GM18858 (cell line): Measurements from ENCODE around the gene UTP4.
"Not testable (repeated sequence)": the region's sequence is repeated elsewhere in the genome, so short reads cannot be mapped to it uniquely, and the experiment has no call there.

Source experiments
- ATAC-seq: cut with Tn5 transposase; IDR thresholded peaks from one replicate; pipeline ENCODE4 v1.9.1; 2021; ENCODE audit not compliant: unreplicated experiment

Gene UTP4

DNA sequence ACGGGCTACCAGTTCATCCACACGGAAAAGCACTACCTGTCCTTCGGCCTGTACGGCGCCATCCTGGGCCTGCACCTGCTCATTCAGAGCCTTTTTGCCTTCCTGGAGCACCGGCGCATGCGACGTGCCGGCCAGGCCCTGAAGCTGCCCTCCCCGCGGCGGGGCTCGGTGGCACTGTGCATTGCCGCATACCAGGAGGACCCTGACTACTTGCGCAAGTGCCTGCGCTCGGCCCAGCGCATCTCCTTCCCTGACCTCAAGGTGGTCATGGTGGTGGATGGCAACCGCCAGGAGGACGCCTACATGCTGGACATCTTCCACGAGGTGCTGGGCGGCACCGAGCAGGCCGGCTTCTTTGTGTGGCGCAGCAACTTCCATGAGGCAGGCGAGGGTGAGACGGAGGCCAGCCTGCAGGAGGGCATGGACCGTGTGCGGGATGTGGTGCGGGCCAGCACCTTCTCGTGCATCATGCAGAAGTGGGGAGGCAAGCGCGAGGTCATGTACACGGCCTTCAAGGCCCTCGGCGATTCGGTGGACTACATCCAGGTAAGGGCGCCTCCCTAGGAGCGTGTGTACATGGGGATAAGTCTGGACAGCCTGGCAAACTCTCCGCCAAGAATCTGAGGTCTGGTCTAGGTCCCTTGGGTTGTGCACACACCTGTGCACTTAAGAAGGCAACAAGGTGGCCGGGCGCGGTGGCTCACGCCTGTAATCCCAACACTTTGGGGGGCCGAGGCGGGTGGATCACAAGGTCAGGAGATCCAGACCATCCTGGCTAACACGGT lies 22.8 kb upstream of the UTP4 start:
- ATAC-seq = no peak

DNA sequence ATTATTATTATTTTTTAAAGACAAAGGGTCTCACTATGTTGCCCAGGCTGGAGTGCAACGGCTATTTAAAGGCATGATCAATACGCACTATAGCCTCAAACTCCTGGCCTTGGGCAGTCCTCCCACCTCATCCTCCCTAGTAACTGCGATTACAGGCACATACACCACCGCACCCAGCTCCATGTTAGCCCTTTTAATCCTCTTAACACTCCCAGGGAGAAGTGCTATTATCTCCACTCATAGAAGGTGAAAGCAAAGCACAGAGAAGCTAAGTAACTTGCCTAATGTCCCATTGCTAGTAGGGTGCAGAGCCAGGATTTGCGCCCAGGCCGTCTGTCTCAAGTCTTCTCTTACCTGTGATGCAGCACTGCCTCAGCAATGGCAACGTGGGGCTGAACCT lies 22.0 kb upstream of the UTP4 start:
- no peak for ATAC-seq

DNA sequence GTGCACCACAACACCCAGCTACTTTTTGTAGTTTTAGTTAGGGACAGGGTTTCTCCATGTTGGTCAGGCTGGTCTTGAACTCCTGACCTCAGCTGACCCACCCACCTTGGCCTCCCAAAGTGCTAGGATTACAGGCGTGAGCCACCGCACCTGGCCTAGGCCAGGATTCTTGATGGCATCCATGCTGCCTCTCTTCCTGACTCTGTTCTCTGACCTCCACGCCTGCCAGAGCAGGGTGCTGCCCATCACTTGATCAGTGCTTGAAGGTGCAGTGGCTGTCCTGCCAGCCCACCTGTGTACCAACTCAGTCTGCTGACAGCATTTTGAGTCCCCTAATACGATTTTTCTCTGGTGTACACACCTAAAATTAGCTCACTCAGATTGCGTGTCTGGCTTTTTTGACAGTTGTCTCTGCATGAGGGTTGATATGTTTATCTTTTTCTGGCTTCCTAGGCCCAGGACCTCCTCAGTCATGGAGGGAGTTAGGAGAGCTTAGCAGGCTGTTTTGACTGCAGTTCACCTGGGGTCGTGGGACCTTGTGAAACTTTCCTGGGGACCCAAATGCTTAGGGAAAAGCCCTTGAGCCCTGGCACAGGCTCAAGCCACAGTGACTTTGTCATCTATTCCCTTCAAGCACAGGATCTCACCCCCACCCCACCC lies 21.1 kb upstream of the UTP4 start:
- no peak for ATAC-seq

DNA sequence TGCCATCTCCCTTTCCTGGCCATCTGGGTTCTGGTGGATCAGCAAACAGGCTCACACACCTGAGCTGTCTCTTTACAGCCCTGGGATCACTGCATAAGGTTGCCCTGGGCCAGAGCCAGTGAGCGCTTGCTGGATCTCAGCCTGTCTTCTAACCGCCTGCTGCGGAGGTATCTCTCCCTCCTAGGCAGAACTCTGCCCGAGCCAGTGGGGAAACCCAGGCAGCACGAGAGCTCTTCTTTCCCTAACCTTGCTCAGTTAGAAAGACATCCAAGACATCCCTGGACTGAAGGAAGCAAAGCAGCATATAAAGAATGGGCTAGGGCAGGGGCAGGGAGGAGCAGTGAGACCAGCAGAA lies 20.6 kb upstream of the UTP4 start:
- ATAC-seq = no peak

DNA sequence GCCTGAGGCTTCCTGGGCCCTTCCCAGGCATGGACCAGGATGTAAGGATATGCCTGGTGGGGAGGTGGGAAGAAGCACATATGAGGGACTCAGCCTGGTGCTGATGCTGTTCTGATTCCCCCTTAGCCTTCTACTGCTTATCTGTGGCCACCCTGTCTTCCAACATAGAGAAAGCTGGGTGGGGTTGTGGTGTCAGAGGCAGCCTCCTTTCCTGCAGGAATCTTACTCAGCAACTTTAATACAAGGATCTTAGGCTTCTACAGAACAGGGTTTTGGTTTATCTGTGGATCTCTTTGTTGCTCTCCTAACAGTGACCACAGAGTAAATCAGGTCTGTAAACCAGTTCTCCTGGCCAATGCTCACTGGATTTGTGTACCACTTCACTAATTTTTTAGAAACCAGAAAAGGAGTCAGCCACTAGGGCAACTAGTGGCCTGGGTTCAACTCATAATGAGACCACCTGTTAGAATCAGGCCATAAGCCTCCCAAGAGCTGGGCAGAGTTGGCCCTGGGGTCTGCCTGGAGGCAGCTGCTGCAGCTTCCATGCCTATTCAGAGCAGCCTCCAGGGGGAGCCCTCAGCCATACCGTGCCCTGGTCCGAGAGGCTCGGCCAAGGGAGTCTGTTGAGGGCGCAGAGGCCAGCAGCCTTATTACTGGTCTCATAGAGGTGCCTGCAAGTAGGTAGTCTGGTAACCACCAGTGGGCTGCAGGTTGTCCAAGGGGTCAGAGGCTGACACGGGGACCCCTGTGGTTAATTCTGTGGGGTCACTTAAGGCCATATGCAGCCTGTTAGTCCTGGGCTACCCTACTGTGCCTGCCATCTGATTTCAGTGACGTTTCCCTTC lies 19.9 kb upstream of the UTP4 start:
- no peak for ATAC-seq

DNA sequence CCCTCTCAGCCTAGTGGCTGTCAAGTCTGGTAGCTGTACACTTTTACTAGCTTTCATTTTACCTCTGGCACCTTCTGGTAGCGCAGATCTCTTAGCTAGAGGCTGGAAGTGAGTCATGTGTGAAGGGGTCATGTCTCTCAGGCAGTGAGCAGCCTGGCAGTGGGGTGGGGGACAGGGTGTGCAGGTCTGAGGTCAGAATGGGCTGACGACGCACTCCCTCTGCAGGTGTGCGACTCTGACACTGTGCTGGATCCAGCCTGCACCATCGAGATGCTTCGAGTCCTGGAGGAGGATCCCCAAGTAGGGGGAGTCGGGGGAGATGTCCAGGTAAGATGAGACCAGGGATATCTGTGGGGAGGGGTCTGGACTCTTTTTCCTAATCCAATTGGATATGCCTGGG lies 19.2 kb upstream of the UTP4 start:
- no peak for ATAC-seq

DNA sequence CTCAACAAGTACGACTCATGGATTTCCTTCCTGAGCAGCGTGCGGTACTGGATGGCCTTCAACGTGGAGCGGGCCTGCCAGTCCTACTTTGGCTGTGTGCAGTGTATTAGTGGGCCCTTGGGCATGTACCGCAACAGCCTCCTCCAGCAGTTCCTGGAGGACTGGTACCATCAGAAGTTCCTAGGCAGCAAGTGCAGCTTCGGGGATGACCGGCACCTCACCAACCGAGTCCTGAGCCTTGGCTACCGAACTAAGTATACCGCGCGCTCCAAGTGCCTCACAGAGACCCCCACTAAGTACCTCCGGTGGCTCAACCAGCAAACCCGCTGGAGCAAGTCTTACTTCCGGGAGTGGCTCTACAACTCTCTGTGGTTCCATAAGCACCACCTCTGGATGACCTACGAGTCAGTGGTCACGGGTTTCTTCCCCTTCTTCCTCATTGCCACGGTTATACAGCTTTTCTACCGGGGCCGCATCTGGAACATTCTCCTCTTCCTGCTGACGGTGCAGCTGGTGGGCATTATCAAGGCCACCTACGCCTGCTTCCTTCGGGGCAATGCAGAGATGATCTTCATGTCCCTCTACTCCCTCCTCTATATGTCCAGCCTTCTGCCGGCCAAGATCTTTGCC lies 18.0 kb upstream of the UTP4 start:
- ATAC-seq = no peak

DNA sequence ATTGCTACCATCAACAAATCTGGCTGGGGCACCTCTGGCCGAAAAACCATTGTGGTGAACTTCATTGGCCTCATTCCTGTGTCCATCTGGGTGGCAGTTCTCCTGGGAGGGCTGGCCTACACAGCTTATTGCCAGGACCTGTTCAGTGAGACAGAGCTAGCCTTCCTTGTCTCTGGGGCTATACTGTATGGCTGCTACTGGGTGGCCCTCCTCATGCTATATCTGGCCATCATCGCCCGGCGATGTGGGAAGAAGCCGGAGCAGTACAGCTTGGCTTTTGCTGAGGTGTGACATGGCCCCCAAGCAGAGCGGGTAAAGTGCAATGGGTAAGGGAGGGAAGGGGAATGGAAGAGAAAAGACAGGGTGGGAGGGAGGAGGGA lies 17.5 kb upstream of the UTP4 start:
- no peak for ATAC-seq

DNA sequence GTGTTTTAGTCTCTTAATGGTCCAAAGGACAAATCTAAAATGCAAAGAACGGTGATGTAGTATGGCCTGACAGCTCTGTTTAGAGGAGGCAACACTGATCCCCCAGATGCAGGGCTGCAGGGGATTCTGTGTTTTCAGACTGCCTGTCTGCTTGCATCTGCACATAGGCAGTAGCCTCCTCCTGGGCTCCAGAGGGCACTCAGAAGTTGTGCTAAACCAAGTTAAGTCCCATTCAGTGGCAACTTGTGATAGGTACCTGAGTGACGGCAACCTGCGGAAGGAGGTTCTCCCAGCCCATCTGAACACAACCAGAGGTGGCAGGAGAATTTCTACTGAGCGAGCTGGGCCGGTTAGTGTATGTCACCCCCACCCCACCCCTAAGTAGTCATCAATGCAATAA lies 17.1 kb upstream of the UTP4 start:
- ATAC-seq = no peak

DNA sequence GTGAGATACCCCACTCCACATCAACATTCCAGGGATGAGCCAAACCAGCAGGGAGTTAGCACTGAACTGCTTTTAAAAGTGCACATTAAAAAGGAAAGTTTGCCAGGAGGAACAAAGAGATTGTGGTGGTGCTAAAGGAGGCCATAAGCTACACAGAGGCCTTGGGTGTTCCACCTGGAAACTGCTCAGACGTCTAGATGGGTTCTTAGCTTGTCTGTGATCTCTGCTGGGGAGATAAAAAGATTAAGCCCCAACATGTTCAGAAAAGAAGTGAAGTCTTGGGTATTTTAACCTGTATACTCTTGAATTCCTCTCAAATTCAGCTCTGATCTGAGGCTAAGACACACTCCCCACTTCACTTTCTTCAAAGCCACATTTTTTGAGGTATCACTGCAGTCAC lies 16.6 kb upstream of the UTP4 start:
- ATAC-seq = no peak

DNA sequence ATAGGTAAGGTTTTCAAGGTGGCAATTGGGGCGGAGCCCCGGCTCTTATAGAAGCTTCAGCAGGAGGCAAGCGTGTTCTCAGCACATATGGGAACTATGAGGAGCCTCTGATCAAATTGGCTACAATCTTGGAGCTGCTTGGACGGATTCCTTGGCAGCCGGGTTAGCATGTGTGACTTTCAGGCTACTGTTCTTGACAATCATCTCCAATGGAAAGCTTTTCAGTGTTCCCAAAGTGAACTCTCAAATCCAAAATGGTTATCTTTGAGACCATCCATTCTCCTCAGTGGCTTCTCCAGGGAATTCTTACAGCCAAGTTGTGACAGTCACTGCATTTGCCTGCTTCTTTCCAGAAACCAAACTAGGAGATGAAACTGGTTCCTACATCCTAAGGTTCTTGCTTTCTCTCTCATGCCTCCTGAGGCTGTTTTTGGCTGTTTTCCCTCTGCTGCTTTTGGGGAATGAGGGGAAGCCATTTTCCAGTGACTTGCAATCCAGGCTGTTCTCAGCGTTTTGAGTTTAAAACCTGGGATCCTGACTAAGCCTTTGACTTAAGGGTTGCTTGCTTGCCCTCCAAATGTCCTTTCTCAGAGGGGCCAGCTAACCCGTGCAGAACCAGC lies 16.1 kb upstream of the UTP4 start:
- ATAC-seq = no peak

DNA sequence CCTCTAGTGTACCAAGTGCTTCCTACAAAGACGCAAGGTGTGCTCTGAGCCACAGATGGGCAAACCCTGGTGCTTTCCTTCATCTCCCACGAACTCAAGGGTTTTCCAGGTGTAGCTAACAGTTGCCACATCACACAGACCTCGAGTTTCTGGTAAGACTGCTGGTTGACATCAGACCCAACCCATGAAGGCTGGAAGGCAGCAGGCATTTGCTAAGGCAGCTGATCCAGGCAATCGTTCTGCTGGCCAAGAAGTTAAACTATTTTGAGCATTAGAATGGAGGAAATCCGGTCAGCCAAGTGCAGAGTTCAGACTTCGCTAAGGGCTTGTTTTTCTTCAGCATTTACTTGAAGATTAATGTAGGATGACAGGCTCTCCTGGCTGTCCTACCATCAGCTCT lies 15.5 kb upstream of the UTP4 start:
- no peak for ATAC-seq

DNA sequence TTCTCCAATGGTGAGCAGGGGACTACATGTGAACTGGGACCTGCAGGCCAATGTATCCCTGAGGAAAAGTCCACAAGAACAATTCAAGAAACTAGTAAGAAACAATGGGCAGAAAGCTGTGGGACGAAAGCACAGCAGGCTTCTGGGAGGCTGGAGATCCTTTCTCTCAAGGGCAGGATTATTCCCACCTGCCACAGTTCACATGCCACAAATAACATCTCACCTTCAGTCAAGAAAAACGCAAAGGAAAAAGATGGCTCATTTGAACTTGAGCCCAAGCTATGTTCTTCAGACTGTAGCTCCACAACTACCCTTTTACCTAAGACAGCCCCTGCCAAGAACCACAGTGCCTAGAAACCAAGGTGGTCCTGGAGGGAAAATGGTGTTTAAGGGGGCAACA lies 14.0 kb upstream of the UTP4 start:
- ATAC-seq = no peak

DNA sequence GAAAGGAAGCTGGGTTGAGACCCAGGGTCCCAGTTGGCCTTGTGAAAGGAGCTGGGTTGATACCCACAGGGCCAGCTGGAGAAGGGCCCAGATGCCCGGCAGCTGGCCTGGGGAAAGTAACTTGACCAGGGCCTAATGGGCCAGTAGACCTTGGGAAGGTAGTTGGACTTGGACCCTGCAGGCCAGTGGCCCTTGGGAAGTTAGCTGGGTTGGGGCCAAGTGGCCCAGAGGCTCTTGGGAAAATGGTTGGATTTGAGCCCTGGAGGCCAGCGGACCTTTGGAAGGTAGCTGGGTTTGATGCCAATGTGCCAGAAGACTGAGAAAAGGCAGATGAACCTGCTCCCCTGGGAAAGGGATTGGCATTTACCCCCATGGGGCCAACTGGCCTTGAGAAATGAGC lies 13.5 kb upstream of the UTP4 start:
- ATAC-seq = no peak

DNA sequence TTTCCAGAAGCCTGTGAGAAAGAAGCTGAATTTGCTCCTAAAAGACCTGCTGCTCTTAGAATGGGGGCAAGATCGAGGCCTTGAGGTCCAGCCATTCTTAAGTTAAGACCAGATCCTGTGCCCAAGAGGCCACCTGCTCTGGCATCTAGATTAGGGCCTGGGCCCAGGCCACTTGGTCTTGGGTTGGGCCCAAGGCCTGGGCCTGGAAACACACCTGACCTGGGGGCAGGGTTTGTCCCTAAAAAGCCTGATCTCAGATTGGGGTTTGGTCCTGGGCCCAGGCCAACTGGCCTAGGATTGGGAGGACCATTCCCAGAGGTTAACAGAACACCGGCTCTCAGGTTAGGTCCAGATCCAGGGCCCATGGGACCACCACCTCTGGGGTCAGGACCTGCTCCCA lies 12.9 kb upstream of the UTP4 start:
- ATAC-seq = no peak

DNA sequence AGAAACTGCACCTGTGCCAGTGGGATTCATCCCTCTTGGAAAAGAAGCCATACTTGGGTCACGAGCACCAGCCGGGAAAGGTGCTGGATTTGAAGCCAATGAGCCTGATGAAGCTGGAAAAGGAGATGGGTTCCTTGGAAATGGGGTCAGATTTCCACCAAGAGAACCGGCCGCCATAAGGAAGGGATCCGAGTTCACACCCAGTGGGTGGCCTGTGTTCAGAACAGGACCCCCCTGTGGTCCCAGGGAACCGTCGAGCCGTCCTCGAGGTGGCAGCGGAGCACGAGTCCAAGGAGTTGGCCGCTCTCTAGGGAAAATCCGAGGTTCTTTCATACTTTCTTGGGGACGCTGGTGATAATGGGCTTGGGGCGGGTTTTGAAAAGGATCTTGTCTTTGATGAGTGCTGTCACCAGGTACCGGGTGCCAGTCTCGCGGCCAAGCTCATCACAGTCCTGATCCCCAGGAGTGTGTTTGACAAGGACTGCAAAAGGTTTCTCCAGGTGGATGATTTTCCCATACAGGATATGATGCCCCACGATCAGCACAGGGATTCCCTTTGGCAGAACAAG lies 12.3 kb upstream of the UTP4 start:
- no peak for ATAC-seq

DNA sequence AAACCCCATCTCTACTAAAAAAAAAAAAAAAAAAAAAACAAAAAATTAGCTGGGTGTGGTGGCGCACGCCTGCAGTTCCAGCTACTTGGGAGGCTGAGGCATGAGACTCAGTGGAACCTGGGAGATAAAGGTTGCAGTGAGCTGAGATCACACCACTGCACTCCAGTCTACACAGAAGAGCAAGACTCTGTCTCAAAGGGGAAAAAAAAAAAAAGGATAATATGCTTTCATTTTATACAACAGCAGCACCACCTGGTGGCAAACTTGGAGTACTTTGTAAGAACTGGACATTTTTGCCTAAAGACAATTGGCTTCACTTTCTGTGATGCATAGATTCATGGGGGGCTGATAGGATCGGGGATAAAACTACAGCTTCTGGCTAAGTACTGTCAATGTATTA lies 8.5 kb upstream of the UTP4 start:
- no peak for ATAC-seq

DNA sequence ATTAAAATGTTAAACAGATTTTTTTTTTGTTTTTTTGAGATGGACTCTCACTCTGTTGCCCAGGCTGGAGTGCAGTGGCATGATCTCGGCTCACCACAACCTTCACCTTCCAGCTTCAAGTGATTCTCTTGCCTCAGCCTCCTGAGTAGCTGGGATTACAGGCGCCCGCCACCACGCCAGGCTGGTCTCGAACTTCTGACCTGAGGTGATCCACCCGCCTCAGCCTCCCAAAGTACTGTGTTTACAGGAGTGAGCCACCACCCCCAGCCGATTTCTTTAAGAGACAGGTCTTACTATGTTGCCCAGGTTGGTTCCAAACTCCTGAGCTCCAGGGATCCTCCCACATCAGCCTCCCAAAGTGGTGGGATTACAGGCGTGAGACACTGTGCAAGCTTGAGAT lies 8.0 kb upstream of the UTP4 start:
- not testable (repeated sequence) for ATAC-seq

DNA sequence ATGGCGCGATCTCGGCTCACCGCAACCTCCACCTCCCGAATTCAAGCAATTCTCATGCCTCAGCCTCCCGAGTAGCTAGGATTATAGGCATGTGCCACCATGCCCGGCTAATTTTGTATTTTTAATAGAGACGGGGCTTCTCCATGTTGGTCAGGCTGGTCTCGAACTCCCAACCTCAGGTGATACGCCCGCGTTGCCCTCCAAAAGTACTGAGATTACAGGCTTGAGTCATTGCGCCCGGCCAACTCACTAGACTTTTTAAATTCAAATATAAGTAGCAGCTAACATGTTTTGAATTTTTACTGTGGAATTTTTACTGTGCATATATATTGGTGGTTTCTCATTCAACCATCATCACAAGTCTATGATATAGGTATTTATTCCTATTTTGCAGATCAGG lies 7.5 kb upstream of the UTP4 start:
- ATAC-seq = not testable (repeated sequence)

DNA sequence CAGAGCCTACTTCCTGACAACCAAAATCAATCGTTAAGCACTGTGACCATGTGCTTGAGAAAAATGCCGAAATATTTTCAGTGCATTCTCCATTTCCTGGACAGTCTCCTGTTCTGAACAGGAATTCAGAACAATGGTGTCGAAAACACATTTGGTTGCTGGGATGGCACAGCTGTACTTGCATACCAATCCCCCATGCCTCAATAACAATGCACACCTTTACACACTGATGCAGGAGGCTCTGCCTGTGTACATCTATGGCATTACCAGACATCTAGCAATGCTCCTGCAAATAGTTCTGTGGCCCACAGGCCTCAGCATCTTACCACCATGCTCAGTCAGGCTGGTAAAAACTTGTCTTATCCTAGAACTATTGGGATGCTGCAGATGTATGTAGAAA lies 6.2 kb upstream of the UTP4 start:
- no peak for ATAC-seq

DNA sequence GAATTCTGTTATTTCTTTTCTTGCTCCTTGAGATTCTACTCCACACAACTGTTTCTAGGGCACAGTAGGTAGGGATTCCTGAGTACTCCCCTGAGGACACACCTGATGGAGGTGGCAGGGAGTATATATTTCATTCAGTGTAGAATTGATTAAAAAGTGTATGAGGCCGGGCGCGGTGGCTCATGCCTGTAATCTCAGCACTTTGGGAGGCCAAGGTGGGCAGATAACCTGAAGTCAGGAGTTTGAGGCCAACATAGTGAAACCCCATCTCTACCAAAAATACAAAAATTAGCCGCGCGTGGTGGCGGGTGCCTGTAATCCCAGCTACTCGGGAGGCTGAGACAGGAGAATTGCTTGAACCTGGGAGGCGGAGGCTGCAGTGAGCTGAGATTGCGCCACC lies 5.6 kb upstream of the UTP4 start:
- not testable (repeated sequence) for ATAC-seq
